Measurements from ENCODE around the gene CEBPA.

DNA sequence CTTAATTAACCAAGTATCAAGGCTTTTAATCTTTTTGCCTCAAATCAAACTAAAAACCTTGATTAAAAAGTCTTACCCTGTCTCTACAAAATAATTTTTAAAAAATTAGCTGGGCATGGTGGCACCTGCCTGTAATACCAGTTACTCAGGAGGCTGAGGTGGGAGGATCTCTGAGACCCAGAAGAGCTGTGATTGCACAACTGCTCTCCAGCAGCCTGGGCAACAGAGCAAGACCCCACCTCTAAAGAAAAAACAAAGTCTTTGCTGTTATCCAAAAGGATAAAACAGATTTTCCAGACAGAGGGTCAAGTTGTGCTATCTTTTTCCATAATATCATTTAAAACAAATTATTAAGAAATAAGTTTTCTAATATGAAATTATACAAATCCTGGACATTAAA, 44.3 kb upstream of the CEBPA start:
- TF ChIP-seq, protein P1, sequence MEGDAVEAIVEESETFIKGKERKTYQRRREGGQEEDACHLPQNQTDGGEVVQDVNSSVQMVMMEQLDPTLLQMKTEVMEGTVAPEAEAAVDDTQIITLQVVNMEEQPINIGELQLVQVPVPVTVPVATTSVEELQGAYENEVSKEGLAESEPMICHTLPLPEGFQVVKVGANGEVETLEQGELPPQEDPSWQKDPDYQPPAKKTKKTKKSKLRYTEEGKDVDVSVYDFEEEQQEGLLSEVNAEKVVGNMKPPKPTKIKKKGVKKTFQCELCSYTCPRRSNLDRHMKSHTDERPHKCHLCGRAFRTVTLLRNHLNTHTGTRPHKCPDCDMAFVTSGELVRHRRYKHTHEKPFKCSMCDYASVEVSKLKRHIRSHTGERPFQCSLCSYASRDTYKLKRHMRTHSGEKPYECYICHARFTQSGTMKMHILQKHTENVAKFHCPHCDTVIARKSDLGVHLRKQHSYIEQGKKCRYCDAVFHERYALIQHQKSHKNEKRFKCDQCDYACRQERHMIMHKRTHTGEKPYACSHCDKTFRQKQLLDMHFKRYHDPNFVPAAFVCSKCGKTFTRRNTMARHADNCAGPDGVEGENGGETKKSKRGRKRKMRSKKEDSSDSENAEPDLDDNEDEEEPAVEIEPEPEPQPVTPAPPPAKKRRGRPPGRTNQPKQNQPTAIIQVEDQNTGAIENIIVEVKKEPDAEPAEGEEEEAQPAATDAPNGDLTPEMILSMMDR (IDR thresholded peaks at IDR 0.05; ENCODE audit: low read length), result no peak
- no peak for TF ChIP-seq EZH2 (IDR thresholded peaks at IDR 0.05; ENCODE audit: borderline replicate concordance, low read length)

All from OCI-LY1 (cell line).